ENCODE measurements around the gene BRPF1.
"Not testable (repeated sequence)": the region's sequence is repeated elsewhere in the genome, so short reads cannot be mapped to it uniquely, and the experiment has no call there.

BRPF1 gene

GRCh38 chr3:9765865-9766264, 34.3 kb downstream of the BRPF1 start:
- no peak for TF ChIP-seq CTCF (conservative IDR thresholded peaks at IDR 0.05; ENCODE audit: low read length)
- H3K4me3 ChIP-seq (ENCODE audit: low read length) = no peak overlapping the region

DNA sequence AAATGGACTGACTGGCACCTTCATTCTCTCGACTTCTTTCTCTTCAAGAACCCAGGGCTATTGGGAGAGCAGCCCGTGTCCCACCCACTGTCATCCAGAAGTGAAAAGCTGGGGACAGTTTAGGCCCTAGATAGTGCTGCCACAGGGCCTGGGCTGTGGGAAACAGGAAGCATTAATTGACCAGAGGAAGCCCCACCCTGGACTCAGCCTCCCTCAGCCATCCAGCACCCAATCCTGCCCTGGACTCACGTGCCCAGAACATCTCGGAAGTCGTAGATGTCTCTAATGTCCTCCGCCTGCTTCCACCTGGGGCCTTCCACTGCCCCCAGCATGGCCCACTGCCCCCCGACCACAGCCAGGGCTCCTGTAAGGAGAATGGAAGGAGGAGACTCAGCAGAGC, 35.9 kb downstream of the BRPF1 start:
- no peak for DNase-seq (ENCODE audit: low read depth)
- no peak overlapping the region for H3K4me3 ChIP-seq (ENCODE audit: low read length)
- no peak for TF ChIP-seq CTCF (conservative IDR thresholded peaks at IDR 0.05; ENCODE audit: low read length)

More at GRCh38 chr3:9765865-9766264, 34.3 kb downstream of the BRPF1 start:
- no peak for DNase-seq (ENCODE audit: low read depth)

- no peak for DNase-seq (ENCODE audit: low read depth)
- no peak for TF ChIP-seq CTCF (conservative IDR thresholded peaks at IDR 0.05; ENCODE audit: low read length)
- no peak overlapping the region for H3K4me3 ChIP-seq (ENCODE audit: low read length)
Observed at GRCh38 chr3:9768141-9768775, 36.7 kb downstream of the BRPF1 start.

DNA sequence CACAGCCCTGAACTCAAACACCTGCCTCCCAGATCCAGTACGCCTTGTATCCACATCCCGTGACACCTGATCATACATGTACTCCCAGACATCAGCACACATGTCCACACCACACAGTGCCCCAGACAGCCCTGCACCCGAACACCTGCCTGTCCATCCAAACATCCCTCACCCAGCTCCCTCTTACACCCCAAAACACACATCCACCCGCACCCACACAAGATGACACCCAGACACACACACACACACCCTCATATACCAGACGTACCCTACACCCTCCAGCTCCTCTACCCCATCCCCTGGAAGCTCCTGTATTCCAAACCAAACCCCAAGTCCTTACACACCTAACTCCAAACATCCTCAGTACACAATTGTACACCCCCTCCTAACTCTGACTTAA, 37.5 kb downstream of the BRPF1 start:
- no peak for TF ChIP-seq CTCF (conservative IDR thresholded peaks at IDR 0.05; ENCODE audit: low read length)
- no peak for DNase-seq (ENCODE audit: low read depth)
- H3K4me3 ChIP-seq (ENCODE audit: low read length) = peak overlapping the region; percentile 79

DNA sequence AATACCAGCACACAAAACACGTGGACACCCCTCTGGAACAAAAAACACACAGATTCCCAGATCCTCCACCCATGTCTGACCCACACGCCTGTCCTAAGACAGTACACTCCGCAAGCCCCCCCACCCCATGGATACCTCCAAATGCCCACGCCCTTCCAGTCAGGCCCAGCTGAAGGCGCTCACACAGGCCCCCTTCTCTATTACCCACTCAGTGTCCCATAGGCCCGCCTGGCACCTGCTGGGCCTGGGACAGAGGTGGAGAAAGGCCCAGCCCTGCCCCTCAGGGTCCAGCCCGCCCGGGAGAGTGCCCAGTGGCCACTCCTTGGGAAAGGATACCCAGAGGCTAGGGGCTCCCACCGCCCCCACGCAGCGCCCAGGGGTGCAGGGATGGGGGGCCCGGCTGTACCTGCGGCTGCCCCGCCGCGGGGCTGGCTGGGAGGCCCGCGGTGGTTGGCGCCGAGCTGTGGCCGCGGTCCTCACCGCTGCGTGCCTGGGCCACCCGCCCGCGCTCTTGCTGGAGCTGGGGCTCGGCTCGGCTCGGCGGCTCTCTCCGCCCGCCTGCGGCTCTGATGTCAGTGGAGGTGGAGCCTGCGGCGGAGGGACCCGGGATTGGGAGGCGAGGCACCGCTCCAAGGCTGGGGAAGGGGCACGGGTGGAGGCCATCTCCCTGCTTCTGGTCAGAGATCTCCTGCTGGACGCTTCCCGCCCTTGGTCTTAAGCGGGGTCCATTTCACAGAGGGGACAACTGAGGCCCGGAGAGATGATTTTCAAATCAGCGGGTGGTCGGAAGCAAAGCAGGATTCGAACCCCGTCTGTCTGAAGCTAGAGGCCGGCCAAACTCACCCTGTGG, 38.1 kb downstream of the BRPF1 start, which contains the start of gene CAMK1:
TSS of gene CAMK1 (minus strand) at position 522 of the 850 bp plus-strand sequence. CDS start 2,198 bp downstream, outside the sequence.
- no peak for TF ChIP-seq CTCF (conservative IDR thresholded peaks at IDR 0.05; ENCODE audit: low read length)
- H3K4me3 ChIP-seq (ENCODE audit: low read length) = peak within 1 kb of the TSS; percentile 79
- peak; percentile 69 for DNase-seq (ENCODE audit: low read depth)

GRCh38 chr3:9770276-9770812, 38.8 kb downstream of the BRPF1 start:
- TF ChIP-seq CTCF (conservative IDR thresholded peaks at IDR 0.05; ENCODE audit: low read length) = no peak
- DNase-seq (ENCODE audit: low read depth) = peak; percentile 26

DNA sequence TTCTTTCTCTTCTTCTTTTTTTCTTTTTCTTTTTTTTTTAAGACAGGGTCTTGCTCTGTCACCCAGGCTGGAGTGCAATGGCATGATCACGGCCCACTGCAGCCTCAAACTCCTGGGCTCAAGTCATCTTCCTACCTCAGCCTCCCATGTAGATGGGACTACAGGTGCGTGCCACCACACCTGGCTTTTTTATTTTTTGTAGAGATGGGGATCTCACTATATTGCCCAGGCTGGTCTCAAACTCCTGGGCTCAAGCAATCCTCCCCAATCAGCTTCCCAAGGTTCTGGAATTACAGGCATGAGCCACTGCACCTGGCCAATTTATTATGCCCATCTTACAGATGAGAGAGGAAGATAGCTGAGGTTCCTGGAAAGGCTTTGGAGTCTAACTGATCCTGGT, 39.5 kb downstream of the BRPF1 start:
- not testable (repeated sequence) for DNase-seq (ENCODE audit: low read depth); H3K4me3 ChIP-seq (ENCODE audit: low read length)

More at GRCh38 chr3:9770276-9770812, 38.8 kb downstream of the BRPF1 start:
- peak overlapping the region; percentile 79 for H3K4me3 ChIP-seq (ENCODE audit: low read length)

All from AG10803 (cell line).